Measurements from ENCODE around the gene TOGARAM2.

TOGARAM2 gene

DNA sequence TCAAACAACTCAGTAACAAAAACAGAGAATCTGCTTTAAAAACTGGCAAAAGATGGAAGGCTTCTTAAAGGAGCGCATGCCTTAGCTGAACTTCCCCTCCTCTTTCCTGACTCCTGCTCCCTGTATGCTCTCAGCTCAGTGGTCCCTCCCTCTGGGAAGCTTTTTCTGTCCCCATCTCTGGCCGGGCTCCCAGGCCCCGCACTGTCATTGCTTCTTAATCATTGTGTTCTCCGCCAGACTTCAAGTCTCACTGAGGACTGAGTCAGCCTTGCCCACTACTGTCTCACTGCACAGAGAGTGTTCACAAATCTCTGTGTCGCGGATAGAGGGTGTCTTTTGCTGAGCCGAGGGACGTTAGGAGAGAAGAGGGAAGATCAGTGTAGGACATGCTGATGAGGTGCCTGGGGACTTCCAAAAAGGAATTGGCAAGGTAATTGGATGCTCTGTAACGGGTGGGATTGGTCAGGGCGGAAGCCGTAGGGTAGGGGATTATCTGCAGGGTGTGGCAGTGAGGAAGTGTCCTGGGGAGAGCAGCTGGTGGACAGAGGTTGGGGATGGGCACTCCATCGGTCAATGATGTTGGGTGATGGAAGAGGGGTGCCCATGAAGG, 16.2 kb downstream of the TOGARAM2 start:
- no peaks in the 10 kb centered on the region for H3K9me3 ChIP-seq
- TF ChIP-seq, protein P1, sequence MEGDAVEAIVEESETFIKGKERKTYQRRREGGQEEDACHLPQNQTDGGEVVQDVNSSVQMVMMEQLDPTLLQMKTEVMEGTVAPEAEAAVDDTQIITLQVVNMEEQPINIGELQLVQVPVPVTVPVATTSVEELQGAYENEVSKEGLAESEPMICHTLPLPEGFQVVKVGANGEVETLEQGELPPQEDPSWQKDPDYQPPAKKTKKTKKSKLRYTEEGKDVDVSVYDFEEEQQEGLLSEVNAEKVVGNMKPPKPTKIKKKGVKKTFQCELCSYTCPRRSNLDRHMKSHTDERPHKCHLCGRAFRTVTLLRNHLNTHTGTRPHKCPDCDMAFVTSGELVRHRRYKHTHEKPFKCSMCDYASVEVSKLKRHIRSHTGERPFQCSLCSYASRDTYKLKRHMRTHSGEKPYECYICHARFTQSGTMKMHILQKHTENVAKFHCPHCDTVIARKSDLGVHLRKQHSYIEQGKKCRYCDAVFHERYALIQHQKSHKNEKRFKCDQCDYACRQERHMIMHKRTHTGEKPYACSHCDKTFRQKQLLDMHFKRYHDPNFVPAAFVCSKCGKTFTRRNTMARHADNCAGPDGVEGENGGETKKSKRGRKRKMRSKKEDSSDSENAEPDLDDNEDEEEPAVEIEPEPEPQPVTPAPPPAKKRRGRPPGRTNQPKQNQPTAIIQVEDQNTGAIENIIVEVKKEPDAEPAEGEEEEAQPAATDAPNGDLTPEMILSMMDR (IDR thresholded peaks at IDR 0.05; ENCODE audit: low read depth, low read length): no peak
- no peaks in the 10 kb centered on the region for H3K4me1 ChIP-seq
- DNase-seq: no peak
- H3K27me3 ChIP-seq: no peaks in the 10 kb centered on the region
- no peaks in the 10 kb centered on the region for H3K36me3 ChIP-seq
- no peak overlapping the region for H3K4me3 ChIP-seq (ENCODE audit: low read depth, low read length)

DNA sequence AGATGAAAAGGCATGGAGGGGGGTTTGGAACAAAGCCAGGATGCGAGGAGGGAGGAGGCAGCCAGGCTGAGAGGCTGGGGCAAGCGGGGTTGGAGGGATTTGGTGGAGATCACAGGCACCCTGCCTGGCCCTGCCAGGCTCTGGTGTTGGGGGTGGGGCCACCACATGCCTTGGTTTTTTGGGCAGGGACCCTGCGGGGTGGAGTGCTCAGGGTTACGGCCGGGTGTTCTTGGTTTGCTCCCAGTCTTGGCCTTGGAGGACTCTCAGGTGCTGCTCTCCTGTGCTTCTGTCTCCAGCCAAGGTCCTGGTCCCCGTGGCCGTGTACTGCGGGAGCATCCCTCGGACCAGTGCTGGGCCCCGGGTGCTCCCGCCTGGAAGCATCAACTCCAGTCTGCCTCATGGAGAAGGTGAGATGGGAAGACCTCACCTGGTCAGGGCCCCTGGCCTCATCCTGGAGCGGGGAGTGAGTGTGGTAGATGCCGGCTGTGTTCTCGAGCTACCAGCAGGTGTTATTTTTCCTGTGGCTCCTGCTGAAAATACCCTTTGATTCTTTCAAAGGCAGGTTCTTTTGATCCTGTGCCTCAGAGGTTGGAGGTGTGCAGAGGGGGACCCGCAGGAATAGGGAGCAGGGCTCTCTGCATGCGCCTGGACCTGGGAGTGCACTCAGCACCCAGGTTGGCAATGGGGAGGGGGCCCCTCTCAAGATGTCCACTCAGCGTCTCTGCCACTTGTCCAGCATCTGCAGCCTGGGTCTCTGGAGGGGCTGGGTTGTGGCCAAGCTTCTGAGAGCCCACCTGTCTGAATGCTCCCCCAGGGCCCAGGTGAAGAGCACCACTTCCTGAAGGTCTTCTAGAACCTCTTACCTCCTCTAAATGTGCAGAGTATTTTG, 17.0 kb downstream of the TOGARAM2 start:
- H3K27me3 ChIP-seq: no peaks in the 10 kb centered on the region
- DNase-seq: no peak
- H3K4me1 ChIP-seq: no peaks in the 10 kb centered on the region
- no peaks in the 10 kb centered on the region for H3K36me3 ChIP-seq
- no peaks in the 10 kb centered on the region for H3K9me3 ChIP-seq
- H3K4me3 ChIP-seq (ENCODE audit: low read depth, low read length): no peak overlapping the region
- TF ChIP-seq, protein P1 (IDR thresholded peaks at IDR 0.05; ENCODE audit: low read depth, low read length): no peak

DNA sequence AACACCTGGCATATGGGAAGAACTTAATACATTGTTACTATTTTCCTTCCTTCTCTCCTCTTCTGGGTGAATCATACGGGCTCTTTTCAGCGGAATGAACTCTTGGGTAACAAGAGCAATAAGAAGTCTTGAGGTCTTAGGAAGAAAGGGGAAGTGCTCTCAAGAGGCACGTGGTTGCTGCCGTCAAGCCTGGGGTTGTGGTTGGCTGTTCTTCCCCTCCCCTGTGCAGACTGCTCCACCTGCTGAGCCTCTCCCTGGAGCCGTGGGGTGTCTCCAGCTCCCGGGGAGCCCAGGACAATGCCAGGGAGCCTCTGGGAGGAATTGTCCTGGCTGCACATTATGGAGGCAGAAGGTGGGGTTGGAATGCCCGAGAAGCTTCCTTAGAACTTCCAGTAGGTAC, 19.4 kb downstream of the TOGARAM2 start:
- no peaks in the 10 kb centered on the region for H3K4me1 ChIP-seq
- TF ChIP-seq, protein P1 (IDR thresholded peaks at IDR 0.05; ENCODE audit: low read depth, low read length): no peak
- no peak overlapping the region for H3K4me3 ChIP-seq (ENCODE audit: low read depth, low read length)
- DNase-seq: no peak
- H3K27me3 ChIP-seq: no peaks in the 10 kb centered on the region
- H3K9me3 ChIP-seq: no peaks in the 10 kb centered on the region
- H3K36me3 ChIP-seq: no peaks in the 10 kb centered on the region

DNA sequence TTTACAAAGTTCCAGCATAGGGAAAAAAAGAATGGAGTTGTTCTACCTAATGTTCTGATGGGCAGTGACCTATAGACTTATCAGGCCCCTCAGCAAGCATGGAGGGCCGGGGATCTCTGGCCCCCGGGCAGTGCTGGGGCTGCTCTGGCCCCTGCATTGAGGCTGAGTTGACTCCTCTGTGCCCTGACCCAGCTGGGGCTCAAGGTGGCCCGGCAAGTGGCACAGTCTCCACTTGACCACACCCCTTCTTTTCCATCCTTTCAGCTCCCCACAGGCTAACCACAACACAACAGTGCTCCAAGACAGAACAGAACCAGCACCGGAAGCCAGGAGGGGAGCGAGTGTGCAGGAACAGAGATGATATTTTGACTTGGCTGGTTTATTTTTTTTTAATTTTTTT, 19.9 kb downstream of the TOGARAM2 start:
- H3K9me3 ChIP-seq: no peaks in the 10 kb centered on the region
- no peak overlapping the region for H3K4me3 ChIP-seq (ENCODE audit: low read depth, low read length)
- TF ChIP-seq, protein P1 (IDR thresholded peaks at IDR 0.05; ENCODE audit: low read depth, low read length): no peak
- no peak for DNase-seq
- no peaks in the 10 kb centered on the region for H3K36me3 ChIP-seq
- H3K27me3 ChIP-seq: no peaks in the 10 kb centered on the region
- H3K4me1 ChIP-seq: no peaks in the 10 kb centered on the region

DNA sequence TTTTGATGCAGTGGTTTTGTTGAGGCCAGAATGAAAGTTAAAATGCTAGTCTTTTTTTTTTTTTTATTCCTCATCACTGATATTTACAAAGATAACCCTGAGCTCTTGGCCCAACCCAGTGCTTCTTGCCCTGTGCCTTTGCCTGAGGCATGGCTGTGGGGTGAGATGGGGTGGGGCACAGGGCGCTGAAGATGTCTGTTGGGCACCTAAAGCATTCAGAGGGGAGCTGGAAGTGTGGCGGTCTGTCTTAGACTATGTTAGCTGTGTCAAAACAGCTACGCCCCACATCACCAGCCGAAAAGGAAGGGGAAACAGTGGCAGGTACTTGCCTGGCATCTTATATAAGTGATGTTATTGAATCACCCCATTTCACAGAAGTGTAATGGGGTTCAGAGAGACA, 20.7 kb downstream of the TOGARAM2 start:
- Histone ChIP-seq H3K27me3 (no peaks in the 10 kb centered on the region), H3K4me3 (ENCODE audit: low read depth, low read length) (no peak overlapping the region), H3K4me1 (no peaks in the 10 kb centered on the region), H3K9me3 (no peaks in the 10 kb centered on the region), H3K36me3 (no peaks in the 10 kb centered on the region)
- TF ChIP-seq, protein P1 (IDR thresholded peaks at IDR 0.05; ENCODE audit: low read depth, low read length): no peak
- no peak for DNase-seq

DNA sequence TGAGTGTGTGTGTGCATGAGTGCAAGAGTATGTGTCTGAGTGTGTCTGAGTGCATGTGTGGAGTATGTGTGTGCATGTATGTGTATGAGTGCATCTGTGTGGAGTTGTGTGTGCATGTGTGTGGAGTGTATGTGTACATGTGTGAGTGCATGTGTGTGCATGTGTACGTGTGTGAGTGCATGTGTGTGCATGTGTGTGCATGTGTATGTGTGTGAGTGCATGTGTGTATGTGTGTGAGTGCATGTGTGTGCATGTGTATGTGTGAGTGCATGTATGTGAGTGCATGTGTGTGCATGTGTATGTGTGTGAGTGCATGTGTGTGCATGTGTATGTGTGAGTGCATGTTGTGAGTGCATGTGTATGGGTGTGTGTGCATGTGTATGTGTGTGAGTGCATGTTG, 23.7 kb downstream of the TOGARAM2 start:
- Histone ChIP-seq H3K27me3 (no peaks in the 10 kb centered on the region), H3K9me3 (no peaks in the 10 kb centered on the region), H3K4me1 (no peaks in the 10 kb centered on the region), H3K4me3 (ENCODE audit: low read depth, low read length) (no peak overlapping the region), H3K36me3 (no peaks in the 10 kb centered on the region)
- TF ChIP-seq, protein P1 (IDR thresholded peaks at IDR 0.05; ENCODE audit: low read depth, low read length): no peak
- DNase-seq: no peak

All from BE2C (cell line).